NCI-H526 (cell line): ENCODE data around the gene DDRGK1.
"Not testable (repeated sequence)": the region's sequence is repeated elsewhere in the genome, so short reads cannot be mapped to it uniquely, and the experiment has no call there.

Source experiments
- DNase-seq, 2 experiments: peaks; one replicate each; lab custom pipeline; 2025; lab: John Stamatoyannopoulos, UW

DDRGK1 gene

GRCh38 chr20:3183896-3184612 is 20.4 kb downstream of the DDRGK1 start:
- no peak for DNase-seq

- DNase-seq = not testable (repeated sequence)
Measured at GRCh38 chr20:3182429-3182828, 22.1 kb downstream of the DDRGK1 start.

GRCh38 chr20:3181270-3181669 is 23.2 kb downstream of the DDRGK1 start:
- DNase-seq = no peak

- DNase-seq = no peak
Measured at GRCh38 chr20:3180319-3180718, 24.2 kb downstream of the DDRGK1 start.

- no peak for DNase-seq
Measured at GRCh38 chr20:3177746-3178485, 26.6 kb downstream of the DDRGK1 start.

- DNase-seq = no peak
Measured at GRCh38 chr20:3175270-3175669, 29.2 kb downstream of the DDRGK1 start.

GRCh38 chr20:3174442-3175261 is 29.8 kb downstream of the DDRGK1 start:
- DNase-seq = peak in 1 of 2 experiments; percentile 25

GRCh38 chr20:3173610-3174441 is 30.7 kb downstream of the DDRGK1 start:
- DNase-seq = peak; percentile 46 to 97

- DNase-seq = peak in 1 of 2 experiments; percentile 84
Measured at GRCh38 chr20:3172933-3173609, 31.4 kb downstream of the DDRGK1 start, which contains the start of gene LZTS3. LZTS3 (minus strand) TSS chr20:3173549; CDS start chr20:3167163, 6,386 bp downstream.

- no peak for DNase-seq
Measured at GRCh38 chr20:3172126-3172932, 32.2 kb downstream of the DDRGK1 start.

GRCh38 chr20:3171391-3172125 is 32.9 kb downstream of the DDRGK1 start:
- DNase-seq = no peak

GRCh38 chr20:3168829-3169590 is 35.5 kb downstream of the DDRGK1 start:
- DNase-seq = no peak

- peak; percentile 89 to 96 for DNase-seq
Measured at GRCh38 chr20:3168079-3168828, 36.2 kb downstream of the DDRGK1 start.

GRCh38 chr20:3167738-3168078 is 36.8 kb downstream of the DDRGK1 start:
- DNase-seq = peak in 1 of 2 experiments; percentile 56

GRCh38 chr20:3166913-3167342 is 37.6 kb downstream of the DDRGK1 start:
- DNase-seq = no peak

GRCh38 chr20:3166338-3166912 is 38.1 kb downstream of the DDRGK1 start:
- DNase-seq = no peak
